ENCODE measurements around the gene FBXL2.
"Not testable (repeated sequence)": the region's sequence is repeated elsewhere in the genome, so short reads cannot be mapped to it uniquely, and the experiment has no call there.

Gene FBXL2

DNA sequence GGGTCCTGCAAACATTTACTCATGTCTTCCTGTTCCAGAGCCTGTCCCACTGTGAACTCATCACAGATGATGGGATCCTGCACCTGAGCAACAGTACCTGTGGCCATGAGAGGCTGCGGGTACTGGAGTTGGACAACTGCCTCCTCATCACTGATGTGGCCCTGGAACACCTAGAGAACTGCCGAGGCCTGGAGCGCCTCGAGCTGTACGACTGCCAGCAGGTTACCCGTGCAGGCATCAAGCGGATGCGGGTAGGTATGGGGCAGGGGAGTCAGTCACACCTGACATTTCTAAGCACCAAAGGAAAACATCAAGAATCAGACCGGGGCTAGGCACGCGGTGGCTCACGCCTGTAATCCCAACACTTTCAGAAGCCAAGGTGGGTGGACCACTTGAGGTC is 106.7 kb downstream of the FBXL2 start:
- DNase-seq (ENCODE audit: low read depth in 4 of 4, low spot score in 1 of 4): no peak

DNA sequence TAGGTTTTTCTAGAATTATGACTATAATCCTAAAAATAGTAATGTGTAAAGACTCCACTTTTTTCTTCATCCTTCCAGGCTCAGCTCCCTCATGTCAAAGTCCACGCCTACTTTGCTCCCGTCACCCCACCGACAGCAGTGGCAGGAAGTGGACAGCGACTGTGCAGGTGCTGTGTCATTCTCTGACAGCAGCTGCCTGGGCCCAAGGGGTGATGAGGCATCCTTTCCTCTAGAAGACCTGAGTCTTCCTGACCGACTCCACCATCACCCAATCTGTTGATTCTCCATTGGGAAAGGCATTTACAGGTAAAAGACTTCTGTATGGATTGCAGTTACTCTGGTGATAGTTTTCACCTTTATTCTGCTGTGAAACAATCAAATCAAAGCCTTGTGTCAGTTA is 108.2 kb downstream of the FBXL2 start:
- DNase-seq (ENCODE audit: low read depth in 4 of 4, low spot score in 1 of 4): peak in 3 of 4 experiments; percentile 7 to 34 (median 8)

DNA sequence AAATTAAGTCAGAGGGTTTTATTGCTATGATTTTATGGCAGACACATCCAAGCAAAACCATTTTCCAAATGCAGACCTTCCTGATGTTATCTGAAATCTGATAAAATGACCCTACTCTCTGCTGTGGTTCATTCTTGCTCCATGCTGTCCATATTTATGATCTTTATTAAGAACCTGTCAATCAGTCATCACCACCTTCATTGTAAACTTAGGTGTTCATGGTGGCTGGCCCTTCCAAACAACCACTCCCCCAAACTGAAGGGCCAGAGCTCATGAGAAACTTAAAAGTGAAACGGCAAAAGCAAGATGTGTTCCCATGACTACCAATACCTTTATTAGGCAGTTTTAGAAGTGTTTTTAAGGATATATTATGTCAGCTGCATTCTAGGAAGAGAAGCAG is 109.4 kb downstream of the FBXL2 start:
- DNase-seq (ENCODE audit: low read depth in 4 of 4, low spot score in 1 of 4): no peak

DNA sequence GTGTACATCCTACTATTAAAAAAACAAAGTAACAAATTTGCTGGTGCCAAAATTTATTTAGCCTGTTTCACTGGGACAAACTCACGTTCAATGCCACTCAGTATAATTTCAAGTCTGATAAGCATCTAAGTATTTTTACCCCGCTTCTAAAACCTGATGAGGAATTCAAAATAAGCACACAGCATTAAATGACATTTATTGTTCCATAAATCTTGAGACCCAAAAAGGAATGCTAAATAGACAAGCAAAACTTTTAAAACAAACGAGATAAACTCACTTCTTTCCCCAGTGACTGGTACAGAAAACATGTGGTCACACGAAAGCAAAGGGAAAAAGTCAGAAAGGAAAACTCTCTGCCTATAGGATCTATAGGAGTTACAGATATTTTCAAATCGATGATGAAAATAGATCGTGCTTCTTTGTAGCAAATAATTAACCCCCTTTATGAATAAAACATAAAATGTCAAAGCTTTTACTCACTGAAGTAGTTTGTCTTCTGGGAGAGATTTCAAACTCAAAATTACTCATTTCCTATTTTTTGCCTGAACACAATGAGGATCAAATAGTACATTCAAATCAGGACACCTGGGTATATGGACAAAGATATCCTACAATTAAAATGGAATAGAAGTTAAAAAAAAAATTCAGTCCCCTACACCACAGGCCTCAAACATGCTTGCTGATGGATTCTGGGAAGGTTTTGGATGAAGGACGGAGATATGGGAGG is 111.3 kb downstream of the FBXL2 start:
- no peak for DNase-seq (ENCODE audit: low read depth in 4 of 4, low spot score in 1 of 4)

DNA sequence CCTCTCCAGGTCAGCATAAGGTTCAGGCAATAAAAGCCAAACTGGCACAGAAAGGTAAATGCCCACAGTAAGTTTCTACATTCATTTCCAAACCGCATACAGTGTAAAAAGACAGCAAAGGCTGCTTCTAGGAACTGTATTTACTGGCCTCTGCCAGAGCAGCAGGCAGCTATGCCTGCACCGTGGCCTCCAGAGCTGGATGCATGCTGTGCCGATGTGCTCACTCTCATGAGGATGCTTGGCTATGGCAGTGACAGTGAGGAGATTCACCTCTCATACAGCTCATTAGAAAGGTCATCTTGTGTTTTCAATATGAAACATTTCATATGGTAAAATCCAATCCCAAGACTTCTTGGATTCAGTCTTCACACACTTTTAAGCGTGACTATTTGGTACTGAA is 112.7 kb downstream of the FBXL2 start:
- no peak for DNase-seq (ENCODE audit: low read depth in 4 of 4, low spot score in 1 of 4)

DNA sequence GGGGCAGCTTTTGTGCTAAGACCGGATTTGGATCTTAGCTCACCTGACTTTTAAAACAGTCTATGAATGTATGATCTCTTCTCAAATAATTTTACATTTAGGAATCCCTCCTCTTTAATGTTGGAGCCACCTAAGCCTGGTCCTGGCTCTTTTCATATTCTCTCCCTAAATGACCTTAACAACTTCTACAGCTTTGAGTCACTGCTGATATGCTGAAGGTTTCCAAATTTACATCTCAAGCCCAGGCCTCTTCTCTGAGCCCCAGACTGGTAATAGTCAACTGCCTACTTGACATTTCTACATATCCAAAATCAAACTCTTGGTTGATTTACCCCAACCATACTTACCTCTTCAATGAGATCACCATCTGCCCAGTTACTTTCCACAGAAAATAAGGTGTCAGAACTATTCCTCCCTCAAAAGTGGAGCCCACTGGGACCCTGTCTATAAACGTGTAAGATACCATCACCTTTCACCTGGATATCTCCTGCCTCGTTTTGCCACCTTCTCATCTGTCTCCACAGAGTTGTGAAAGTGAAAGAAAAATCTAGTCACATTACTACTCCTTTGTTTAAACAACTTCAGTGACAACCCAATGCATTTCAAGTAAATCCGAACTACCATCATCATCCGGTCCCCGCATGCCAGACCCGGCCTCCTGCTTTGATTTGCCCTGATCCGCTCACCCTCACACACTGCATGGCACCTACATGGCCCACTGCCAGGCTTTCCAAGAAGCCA is 114.2 kb downstream of the FBXL2 start:
- no peak for DNase-seq (ENCODE audit: low read depth in 4 of 4, low spot score in 1 of 4)

DNA sequence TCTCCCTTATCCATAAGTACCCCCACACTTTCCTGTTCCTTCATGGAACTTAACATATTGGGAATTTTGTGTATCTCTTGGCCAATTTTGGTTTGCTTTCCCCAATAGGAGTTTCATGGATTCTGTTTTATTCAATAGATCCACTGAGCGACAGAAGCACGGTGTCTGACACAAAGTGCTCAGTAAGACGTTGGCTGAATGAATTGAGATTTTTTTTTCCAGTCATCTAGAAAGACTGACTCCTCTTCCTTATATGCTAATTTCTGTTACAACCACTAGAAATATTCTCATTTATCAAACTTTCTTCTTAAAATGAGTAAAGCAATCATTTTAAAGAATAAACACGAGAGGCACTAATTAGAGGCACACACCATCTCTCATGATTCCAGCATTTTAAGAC is 114.9 kb downstream of the FBXL2 start:
- DNase-seq (ENCODE audit: low read depth in 4 of 4, low spot score in 1 of 4): no peak

DNA sequence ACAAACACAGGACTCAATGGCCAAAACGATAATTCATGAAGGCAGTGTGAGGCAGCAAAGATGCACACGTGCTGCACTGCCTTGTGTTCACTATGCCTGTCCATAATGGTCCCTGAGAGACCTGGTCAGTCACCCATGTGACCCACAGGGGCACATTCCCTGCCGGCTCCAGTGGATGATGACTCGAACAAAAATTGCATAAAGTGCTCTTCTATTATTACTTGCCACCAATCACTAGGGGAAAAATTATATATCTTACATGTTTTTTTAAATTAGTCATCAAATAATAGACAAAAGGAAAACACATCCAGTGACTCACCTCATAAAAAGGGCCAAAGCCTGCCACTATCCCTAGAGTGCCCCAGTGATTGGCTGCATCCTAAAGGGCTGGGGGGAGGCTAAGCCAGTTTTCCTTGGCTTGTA is 115.5 kb downstream of the FBXL2 start:
- DNase-seq (ENCODE audit: low read depth in 4 of 4, low spot score in 1 of 4): no peak

DNA sequence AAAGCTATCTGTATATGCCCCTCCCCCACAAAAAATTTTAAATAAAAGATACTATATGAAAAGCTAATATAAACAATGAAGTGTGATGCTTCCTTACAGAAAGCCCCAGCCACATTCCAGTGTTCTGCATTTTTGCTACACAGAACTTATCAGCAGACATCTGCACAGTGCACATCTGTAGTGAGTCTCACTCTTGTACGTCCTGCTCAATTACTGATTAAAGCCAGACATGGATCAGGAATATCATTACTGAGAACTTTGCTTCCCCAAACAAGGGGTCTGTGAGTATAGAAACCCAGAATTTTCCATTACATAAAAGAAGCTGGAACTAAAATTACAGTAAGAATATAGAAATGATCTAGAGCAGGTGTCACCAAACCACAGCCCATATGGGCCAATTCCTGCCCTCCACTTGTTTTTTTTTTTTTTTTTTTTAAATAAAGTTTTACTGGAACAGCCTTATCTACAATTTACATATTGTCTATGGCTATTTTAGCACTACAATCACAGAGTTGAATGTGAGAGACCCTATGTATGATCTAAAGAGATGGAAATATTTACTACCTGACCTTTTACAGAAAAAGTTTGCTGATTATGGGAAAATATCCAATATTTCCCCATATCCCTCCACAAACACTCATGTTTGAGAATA is 117.3 kb downstream of the FBXL2 start:
- DNase-seq (ENCODE audit: low read depth in 4 of 4, low spot score in 1 of 4): no peak

DNA sequence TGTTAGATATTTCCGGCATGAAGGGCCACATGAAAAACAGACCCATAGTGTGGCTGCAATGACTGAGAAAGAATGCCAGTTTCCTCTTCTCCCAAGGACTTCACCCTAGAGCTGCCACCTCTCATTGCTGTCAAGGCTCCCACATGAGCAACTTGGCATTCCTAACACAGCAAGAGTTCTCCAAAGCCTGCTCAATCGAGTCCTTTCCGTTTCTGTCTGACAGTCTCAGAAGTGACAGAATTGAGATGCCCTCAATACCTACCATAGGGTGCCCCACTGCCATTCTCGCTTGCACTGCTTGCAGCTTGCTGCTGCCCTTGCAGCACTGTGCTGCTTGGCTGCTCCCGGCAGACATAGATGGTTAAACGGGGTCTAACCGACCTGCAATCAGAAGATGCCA is 118.7 kb downstream of the FBXL2 start:
- no peak for DNase-seq (ENCODE audit: low read depth in 4 of 4, low spot score in 1 of 4)

DNA sequence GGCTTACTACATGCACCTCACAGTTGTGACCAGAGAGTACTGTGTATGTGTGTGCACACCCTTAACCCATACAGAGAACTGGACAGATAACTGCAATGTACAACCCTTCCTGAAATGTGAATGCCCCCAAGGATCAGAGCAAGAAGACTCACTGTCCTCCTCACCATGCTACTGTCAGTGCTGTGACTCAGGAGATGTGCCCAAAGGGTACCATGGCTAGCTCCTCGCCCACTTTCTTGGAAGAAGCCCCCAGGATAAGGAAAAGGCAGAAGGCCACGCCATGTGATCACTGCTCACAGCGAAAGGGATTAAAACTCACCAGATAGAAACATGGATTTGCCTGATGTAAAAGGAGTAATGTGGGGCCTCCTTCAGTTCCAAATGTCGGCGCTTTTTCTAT is 121.2 kb downstream of the FBXL2 start:
- DNase-seq (ENCODE audit: low read depth in 4 of 4, low spot score in 1 of 4): no peak

DNA sequence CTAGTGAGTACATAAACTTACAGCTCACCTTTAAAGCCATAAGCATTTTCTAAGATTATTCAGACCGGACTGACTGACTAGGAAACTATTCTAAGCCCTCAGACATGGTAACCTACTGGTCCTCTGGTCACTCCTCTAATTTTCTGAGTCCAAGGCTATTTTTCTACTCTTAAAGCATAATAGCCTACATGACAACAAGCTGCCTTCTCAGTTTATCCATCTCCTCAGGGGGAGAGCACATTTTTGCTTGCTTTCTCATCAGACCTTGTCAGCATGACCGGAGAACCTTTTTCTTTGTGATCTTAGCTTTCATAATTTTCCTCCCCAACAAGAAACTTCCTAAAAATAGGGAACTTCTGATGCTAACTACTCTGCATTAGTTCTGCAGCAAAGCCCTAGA is 124.5 kb downstream of the FBXL2 start:
- no peak for DNase-seq (ENCODE audit: low read depth in 4 of 4, low spot score in 1 of 4)

DNA sequence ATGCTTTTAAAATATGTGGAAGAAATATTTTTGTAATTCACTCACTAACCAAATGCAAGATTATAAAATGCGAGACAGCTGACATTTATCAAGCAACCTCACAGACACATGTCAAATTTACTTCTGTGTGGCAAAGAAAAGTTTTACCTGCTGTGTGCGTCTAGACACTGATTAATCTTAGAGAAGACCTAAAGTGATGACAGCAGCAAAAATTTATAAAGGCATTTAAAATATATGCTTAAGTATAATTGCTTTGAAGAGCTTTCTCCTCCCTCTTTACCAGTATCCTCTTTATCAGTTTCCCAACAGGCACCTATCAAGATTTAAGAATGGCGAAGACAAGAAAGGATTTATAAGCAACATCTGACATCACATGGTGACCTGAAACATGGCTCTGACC is 125.7 kb downstream of the FBXL2 start:
- DNase-seq (ENCODE audit: low read depth in 4 of 4, low spot score in 1 of 4): no peak

DNA sequence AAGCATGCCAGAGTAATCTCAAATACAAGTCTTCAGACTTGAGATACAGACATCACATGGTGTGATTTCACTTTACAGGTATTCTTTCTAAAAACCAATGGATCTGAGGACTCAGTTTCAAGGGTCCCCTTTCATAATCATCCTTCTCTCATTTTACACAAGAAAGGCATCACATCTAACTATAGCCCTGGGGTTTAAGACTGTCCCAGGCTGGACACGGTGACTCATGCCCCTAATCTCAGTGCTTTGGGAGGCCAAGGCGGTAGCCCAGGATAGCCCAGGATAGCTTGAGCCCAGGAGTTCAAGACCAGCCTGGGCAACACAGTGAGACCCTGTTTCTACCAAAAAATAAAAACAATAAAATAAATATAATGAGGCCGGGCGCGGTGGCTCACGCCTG is 126.5 kb downstream of the FBXL2 start:
- DNase-seq (ENCODE audit: low read depth in 4 of 4, low spot score in 1 of 4): no peak

DNA sequence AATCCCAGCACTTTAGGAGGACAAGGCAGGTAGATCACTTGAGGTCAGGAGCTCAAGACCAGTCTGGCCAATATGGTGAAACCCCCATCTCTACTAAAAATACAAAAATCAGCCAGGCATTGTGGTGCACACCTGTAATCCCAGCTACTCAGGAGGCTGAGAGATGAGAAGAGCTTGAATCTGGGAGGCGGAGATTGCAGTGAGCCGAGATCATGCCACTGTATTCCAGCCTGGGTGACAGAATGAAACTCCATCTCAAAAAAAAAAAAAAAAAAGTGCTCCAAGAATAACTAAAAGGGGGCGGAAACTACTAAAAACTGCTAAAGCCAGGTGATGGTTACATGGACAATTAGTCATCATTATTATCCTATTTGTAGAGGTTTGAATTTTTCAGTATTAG is 133.6 kb downstream of the FBXL2 start:
- DNase-seq (ENCODE audit: low read depth in 4 of 4, low spot score in 1 of 4): not testable (repeated sequence)

DNA sequence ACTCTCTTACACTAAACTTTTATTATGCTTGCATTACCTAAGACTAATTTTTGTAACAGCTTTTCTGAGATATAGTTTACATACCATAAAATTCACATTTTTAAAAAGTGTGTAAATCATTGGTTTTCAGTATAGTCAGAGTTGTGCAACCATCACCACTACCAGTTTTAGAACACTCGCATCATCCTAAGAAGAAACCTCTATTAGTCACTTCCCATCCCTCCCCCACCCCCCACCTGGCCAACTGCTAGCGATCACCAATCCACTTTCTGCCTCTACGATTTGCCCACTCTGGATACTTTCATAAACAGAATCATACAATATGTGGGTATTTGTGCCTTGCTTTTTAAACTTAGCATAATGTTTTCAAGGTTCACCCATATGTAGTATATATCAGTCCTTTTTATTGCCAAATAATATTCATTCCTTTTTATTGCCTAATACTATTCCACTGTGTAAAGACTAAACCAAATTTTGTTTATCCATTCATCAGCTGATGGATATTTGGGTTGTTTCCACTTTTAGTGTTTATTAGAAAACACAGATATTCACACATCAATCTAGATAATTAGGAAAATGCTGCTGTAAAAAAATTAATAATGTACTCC is 139.9 kb downstream of the FBXL2 start:
- DNase-seq (ENCODE audit: low read depth in 4 of 4, low spot score in 1 of 4): peak in 1 of 4 experiments; percentile 11

DNA sequence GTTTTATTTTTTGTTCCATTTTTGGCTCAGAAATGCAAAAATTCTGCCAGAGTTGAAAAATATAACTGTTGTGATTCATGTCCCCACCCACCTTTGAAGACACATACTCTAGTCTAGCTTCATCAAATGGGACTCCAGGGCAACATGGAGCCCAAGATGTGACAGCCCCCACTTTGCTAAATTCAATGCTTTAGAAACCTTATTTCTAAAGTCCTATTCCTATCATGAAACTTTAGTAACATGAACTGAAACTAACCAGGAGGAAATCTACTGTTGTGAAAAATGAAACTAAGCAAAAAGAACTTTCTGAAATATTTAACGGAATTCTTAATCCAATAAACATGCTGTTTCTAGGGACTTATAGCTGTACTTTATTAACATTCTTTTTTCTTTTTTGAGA is 142.7 kb downstream of the FBXL2 start:
- no peak for DNase-seq (ENCODE audit: low read depth in 4 of 4, low spot score in 1 of 4)

DNA sequence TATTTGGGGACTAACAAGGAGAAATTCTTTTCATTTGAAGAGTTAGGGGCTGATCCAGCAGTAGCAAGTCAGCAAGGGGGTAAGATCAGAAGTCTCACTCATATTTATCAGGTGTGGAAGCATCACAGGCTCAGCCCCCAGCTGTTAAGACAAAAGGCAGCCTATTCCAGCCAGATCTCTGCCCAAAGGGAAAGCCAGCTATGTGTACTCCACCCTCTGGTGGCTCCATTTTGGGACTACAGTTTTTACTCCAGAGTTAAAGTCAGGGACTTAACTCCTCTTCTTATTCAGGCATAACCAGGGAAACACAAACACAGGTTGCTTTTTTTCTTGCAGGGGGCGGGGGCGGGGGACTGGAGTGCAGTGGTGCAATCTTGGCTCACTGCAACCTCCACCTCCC is 143.7 kb downstream of the FBXL2 start:
- DNase-seq (ENCODE audit: low read depth in 4 of 4, low spot score in 1 of 4): no peak

DNA sequence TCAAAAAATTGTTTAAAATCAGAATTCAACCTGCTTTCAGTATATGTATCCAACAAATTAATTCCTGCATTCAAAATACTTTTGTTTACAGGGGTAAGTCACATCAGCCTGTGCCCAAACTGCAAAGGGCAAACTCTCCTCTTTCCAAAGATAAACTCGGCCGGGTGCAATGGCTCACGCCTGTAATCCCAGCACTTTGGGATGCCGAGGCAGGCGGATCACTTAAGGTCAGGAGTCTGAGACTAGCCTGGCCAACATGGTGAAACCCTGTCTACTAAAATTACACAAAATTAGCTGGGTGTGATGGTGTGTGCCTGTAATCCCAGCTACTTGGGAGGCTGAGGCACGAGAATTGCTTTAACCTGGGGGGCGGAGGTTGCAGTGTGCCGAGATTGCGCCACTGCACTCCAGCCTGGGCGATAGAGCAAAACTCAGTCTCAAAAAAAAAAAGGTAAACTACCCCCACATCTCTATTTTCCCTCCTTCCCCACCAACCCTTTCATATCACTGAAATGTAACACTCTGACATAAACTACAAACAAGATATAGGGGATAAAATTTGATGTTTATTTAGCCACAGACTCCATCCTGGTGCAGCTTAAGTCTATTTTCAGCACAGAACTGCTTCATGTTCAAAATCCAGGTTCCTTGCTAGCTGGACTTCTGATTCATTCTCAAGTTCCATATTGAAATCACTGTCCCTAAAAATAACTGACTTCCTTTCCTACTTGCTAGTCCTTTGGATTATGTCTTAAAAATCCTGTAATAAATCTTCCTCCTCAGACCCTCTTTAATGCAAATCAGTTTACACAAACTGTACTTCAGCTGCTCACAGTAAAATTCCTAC is 147.6 kb downstream of the FBXL2 start:
- DNase-seq (ENCODE audit: low read depth in 4 of 4, low spot score in 1 of 4): no peak

DNA sequence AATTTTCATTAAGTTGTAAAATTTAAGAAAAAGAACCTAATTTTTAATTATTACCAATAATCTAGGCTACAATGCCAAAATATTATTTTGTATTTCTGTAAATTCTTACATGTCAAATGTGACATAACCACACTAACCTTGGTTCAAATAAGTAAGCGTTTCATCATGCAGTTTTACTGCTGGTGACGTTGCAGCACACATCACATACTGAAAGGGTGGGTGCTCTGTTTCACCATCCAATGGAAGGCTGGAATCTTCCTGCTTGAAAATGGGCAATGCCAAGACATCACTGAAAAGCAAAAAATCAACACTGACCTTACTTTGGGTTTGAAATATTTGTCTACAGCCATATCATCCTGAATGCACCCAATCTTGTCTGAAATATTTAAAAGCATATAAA is 148.2 kb downstream of the FBXL2 start:
- DNase-seq (ENCODE audit: low read depth in 4 of 4, low spot score in 1 of 4): no peak

DNA sequence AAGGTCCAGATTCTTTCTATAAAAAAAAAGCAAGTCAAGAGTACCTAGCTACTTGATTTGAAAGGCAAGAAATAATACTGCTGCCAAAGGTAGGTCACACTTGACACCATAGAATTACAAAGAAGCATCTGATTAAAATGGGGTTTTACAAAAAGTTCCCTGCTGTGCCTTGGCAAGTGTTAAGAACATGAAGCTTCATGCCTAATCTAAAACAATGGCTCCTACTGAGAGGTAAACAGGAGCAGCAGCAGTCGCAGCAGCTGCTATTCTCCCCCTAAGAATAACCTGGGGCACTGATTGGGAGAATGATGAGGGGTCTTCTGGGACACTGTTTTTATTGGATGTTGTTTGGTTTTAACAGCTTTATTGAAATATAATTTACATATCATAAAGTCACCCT is 148.8 kb downstream of the FBXL2 start:
- no peak for DNase-seq (ENCODE audit: low read depth in 4 of 4, low spot score in 1 of 4)
